GM21367 (cell line): Measurements from ENCODE around the gene PRAF2.

Experiments used
- ATAC-seq: cut with Tn5 transposase; IDR thresholded peaks from one replicate; pipeline ENCODE4 v1.9.1; 2021; ENCODE audit not compliant: unreplicated experiment

The PRAF2 gene

GRCh38 chrX:49075347-49075746, 1.5 kb upstream of the PRAF2 start:
- no peak for ATAC-seq

- no peak for ATAC-seq
These were observed 1.1 kb downstream of the PRAF2 start for GRCh38 chrX:49072712-49073095.

DNA sequence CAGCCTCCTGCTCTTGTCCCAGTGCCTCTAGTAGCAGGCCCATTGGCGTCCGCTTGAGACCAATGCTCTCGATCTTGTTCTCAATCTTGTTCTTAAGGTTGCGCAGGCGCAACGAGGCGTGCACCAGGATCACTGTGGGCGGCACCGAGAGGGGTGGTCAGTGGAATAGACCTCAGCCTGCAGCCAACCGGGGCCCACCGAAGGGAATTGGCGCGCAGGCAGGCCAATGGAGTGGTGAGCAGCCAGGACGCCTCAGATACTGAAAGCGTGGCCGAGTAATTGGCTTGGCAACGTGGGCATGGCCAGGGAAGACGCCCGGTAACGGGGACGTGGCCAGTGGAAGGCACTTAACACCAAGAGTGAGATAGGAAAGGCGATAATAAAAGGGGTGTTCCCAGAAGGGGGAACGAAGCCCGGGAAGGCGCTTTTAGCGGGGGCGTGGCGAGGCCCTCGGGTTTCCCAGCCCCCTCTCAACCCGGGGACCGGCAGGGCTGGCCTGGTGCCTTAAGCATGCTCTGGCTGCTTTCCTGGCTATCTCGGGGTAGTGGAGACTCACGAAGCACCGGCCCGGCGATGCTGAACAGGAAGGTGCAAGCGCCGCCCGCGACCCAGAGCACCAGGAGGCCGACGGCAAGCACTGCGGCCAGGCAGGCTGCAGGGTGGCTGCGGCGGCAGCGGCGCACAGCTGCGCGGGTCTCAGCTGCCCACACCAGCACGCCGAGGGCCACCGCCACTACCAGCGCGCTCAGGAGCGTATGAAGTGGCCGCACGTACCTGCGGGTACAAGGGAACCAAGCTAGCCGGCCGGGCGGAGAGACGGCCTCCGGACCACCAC, 1.7 kb downstream of the PRAF2 start:
- ATAC-seq: no peak

- no peak for ATAC-seq
These were observed 2.8 kb downstream of the PRAF2 start for GRCh38 chrX:49070988-49071387.

GRCh38 chrX:49069038-49069437, 4.8 kb downstream of the PRAF2 start:
- no peak for ATAC-seq

DNA sequence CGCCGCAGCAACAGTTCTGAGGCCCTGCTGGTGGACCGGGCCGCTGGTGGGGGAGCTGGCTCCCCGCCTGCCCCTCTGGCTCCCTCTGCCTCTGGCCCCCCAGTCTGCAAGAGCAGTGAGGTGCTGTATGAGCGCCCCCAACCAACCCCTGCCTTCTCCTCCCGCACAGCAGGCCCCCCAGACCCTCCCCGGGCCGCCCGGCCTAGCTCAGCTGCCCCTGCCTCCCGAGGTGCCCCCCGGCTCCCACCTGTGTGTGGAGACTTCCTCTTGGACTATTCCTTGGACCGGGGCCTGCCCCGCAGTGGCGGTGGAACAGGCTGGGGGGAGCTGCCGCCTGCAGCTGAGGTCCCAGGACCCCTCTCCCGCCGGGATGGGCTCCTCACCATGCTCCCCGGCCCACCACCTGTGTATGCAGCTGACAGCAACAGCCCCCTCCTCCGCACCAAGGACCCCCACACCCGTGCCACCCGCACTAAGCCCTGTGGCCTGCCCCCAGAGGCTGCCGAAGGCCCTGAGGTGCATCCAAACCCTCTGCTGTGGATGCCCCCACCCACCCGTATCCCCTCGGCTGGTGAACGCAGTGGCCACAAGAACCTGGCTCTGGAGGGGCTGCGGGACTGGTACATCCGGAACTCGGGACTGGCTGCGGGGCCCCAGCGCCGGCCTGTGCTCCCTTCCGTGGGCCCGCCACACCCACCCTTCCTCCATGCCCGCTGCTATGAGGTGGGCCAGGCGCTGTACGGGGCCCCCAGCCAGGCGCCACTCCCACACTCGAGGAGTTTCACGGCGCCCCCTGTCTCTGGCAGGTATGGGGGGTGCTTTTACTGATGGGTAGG, 6.3 kb downstream of the PRAF2 start:
- no peak for ATAC-seq

DNA sequence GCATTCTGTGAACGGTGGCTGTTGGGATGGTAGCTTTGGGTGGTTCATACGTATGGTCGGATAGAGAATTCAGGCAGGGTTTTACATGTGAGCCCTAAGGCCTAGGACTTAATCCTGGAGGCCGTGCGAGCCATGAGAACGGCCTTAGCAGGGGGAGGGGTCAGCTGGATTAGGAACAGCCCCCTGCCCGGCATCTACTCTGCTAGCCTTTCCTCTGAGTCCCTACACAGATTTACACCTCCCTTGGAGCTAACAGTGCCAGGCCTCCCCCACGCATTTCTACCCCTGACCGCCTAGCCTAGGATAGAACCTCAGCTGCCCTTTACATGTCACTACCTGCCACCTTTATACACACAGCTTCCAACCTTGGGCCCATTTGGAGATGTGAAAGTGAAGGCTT, 7.1 kb downstream of the PRAF2 start:
- no peak for ATAC-seq

DNA sequence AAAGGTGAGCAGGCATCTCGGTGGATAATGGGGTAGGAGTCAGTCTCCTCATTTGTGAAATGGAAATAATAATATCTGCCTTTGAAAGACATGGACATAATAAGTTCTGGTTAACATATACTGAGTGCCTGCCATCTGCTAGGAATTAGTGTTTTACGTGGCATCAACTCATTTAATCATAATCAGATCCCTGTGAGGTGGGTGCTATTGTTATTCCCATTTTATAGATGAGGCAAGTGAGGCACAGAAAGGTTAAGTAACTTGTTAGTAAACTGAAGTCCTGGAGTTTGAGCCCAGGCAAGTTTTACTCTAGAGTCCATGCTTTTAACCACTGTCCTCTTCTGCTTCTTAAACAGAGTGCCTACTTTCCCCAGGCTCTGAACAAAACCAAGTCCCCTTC, 7.5 kb downstream of the PRAF2 start:
- no peak for ATAC-seq

- ATAC-seq: no peak
These were observed 9.1 kb downstream of the PRAF2 start for GRCh38 chrX:49064735-49065134.

GRCh38 chrX:49064303-49064702, 9.5 kb downstream of the PRAF2 start:
- ATAC-seq: no peak

GRCh38 chrX:49063715-49064114, 10.1 kb downstream of the PRAF2 start:
- ATAC-seq: no peak

GRCh38 chrX:49061916-49062315, 11.9 kb downstream of the PRAF2 start:
- no peak for ATAC-seq

DNA sequence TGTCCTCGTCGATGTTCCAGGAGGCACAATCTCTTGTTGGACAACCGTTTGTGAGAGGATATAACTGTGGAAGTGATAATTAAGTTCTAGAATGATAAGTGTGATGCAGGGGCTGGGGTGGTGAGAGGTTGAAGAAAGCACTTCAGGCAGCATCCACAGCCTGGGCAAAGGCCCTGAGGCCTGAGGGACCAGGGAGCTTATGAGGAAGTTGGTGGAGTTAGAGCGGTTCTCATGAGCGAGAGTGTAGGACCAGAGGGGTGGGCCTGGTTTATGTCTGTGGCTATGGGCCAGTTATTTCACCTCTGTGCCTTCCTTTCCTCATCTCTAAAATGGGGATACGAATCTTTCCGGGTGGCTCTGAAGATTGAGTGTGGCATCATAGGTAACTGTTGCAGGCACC, 12.3 kb downstream of the PRAF2 start:
- ATAC-seq: no peak

- no peak for ATAC-seq
These were observed 12.9 kb downstream of the PRAF2 start for GRCh38 chrX:49060914-49061313.

DNA sequence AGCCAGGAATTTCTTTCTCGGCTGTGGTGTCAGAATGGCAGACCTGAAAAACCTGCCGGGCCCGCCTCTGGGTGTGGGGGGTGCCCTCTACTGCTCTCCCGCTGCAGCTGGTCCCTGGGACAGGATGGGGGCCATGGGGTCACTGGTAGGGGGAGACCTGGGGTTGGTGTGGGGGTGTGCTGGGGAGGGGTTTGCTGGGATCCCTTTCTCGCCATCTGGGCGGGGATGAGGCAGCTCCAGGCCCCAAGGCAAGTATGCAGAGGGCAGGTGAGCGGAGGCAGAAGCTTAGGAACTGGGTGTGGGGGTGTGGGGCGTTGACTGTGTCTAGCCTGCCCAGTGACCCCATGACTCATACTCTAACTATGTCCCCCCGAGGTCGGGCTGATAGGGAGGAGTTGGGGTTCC, 14.1 kb downstream of the PRAF2 start:
- ATAC-seq: no peak

GRCh38 chrX:49059201-49059600, 14.6 kb downstream of the PRAF2 start:
- ATAC-seq: no peak

DNA sequence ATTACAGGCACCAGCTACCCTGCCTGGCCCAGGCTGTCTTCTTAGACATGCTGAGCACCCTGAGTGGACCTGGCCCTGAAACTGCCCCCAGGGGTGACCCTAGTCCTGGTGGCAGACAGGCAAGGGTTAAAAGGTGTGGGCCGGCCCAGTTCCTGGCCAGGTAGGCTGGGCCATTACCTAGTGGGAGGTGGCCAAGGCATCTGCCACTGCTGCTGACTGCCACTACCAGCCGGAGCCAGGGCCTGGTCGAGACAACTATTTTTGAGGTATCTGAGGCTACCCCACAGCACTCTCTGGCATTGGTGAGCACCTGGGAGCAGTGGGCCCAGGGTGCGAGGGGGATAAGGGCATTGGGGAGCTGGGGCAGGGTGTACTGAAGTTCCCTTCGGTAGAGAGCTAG, 15.0 kb downstream of the PRAF2 start, which contains the start of gene CCDC120:
CCDC120 (plus strand) TSS at position 206 of the 400 bp plus-strand sequence. CDS start 3,043 bp downstream, outside the sequence.
- no peak for ATAC-seq

DNA sequence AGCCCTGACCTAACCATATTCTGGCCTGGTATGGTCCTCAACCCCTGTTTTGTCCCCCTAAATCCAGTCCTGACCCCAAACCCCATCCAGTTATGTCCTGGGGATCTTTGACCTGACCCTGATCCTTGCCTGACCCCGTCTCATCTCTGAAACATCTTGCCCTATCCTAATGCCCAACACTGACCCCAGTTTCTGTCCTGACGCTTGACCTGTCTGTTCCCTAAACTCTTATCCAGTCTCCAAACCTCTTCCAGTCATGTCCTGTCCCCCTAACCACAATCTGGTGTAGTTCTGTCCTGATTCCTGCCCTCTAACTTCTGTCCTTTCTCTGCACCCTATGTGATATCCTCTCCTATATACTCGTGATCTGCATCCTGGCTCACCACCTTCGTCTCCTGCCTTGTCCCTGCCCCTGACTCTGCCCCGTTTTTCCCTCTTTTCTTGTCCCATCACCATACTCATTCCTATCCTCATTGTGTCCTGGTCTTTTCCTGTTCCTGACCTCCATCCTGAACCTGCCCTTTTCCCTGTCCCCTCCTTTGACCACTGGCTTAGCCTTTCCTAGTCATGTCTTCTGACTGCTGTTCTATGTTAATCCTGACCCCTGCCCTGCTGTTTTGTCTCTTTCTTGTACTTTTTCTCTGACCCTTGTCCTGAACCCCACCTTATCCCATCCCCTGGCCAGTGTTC, 19.6 kb downstream of the PRAF2 start:
- ATAC-seq: no peak

DNA sequence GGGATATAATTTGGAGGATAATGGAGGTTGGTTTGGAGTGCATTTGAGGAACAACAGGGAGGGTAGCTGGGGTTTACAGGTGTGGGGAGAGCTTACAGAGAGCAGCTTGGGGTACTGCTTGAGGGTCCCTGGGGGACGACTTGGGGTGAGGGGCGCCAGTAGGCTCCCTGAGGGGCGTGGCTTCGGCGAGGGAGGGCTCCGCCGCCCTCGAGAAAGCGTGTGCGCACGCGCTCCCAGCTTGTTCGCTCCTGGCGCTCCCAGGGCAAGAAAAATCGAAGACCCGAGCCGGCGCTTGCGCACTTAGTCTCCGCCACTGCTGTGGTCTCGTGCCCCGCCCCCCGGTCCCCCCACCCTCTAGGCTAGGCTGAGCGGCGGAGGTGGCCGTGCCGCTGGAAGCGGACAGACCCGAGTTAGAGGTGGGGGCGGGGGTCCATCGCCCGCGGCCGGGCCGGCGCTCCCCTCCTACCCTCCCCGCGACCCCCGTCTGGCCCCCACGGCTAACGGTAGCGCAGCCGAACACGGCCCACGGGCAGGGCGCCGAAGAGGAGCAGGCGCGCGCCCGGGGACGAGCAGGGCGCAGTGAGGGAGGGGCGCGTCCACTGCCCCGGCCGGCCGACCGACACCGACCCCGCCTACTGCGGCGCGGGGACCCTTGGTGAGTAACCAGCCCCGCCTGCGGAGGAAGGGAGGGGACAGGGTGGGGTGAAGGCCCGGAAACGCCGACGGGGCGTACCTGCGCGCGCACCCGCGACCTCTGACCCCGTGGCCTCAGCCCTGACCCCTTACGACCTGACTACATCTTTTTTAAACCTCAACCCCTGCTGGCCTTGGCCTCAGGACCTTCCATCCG, 20.4 kb downstream of the PRAF2 start:
- no peak for ATAC-seq

DNA sequence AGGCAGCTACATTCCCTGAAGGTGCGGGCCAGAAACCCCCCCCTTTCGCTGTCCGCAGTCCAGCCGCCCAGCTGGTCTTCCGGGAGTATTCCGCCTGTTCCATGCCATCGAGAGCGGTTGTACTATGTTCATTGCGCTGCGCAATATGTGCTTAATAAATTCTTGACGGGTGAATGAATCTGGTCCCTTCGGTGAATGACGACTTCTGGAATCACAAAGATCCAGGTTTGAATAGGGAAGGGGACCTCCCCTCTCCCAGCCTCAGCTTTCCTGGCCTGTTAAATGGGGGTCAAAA, 29.9 kb downstream of the PRAF2 start:
- no peak for ATAC-seq
